ENCODE results near the gene PABPN1.

Gene PABPN1

DNA sequence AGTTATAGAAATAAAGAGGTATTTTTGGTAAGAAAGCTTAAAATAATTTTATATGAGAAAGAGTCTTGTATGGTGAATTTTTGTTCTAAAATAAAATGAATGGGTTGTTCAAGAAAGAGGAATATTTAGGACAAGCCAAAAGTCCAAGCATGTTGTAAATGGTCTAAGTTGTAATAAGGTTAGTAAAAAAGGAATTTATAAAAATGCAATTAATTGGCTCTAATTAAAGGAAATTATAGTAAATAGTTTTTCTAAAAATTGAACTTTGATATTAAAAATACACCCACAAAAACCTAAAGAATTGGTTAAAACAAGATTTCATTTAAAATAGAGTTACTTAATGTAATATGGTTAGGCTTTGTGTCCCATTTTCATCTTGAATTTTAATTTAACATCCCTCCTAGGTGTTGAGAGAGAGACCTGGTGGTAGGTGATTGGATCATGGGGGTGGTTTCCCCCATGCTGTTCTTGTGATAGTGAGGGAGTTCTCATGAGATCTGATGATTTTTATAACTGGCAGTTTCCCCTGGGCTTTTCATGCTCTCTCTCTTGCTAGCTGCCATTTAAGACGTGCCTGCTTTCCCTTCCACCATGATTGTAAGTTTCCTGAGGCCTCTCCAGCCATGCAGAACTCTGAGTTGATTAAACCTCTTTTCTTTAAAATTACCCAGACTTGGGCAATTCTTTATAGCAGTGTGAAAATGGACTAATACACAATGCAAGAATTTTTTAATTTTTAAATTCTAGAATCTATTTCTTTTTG is 18.4 kb downstream of the PABPN1 start:
- TF ChIP-seq TAF1 (IDR thresholded peaks at IDR 0.05; ENCODE audit: low read depth) (no peak), TCF12 (IDR thresholded peaks at IDR 0.05; ENCODE audit: low read depth) (no peak), RAD21 (IDR thresholded peaks at IDR 0.05; ENCODE audit: low read depth) (no peak), ZBTB7A (IDR thresholded peaks at IDR 0.05; ENCODE audit: low read depth) (no peak), YY1 (IDR thresholded peaks at IDR 0.05; ENCODE audit: low read depth) (no peak), TEAD4 (IDR thresholded peaks at IDR 0.05) (no peak), EP300 (IDR thresholded peaks at IDR 0.05; ENCODE audit: borderline replicate concordance) (no peak), CREB1 (IDR thresholded peaks at IDR 0.05; ENCODE audit: low read depth) (no peak), NFIC (IDR thresholded peaks at IDR 0.05) (no peak), CEBPB (IDR thresholded peaks at IDR 0.05) (no peak)
- TF ChIP-seq, protein P1, sequence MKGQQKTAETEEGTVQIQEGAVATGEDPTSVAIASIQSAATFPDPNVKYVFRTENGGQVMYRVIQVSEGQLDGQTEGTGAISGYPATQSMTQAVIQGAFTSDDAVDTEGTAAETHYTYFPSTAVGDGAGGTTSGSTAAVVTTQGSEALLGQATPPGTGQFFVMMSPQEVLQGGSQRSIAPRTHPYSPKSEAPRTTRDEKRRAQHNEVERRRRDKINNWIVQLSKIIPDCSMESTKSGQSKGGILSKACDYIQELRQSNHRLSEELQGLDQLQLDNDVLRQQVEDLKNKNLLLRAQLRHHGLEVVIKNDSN (IDR thresholded peaks at IDR 0.05), result no peak
- TF ChIP-seq, protein P2, sequence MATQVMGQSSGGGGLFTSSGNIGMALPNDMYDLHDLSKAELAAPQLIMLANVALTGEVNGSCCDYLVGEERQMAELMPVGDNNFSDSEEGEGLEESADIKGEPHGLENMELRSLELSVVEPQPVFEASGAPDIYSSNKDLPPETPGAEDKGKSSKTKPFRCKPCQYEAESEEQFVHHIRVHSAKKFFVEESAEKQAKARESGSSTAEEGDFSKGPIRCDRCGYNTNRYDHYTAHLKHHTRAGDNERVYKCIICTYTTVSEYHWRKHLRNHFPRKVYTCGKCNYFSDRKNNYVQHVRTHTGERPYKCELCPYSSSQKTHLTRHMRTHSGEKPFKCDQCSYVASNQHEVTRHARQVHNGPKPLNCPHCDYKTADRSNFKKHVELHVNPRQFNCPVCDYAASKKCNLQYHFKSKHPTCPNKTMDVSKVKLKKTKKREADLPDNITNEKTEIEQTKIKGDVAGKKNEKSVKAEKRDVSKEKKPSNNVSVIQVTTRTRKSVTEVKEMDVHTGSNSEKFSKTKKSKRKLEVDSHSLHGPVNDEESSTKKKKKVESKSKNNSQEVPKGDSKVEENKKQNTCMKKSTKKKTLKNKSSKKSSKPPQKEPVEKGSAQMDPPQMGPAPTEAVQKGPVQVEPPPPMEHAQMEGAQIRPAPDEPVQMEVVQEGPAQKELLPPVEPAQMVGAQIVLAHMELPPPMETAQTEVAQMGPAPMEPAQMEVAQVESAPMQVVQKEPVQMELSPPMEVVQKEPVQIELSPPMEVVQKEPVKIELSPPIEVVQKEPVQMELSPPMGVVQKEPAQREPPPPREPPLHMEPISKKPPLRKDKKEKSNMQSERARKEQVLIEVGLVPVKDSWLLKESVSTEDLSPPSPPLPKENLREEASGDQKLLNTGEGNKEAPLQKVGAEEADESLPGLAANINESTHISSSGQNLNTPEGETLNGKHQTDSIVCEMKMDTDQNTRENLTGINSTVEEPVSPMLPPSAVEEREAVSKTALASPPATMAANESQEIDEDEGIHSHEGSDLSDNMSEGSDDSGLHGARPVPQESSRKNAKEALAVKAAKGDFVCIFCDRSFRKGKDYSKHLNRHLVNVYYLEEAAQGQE (IDR thresholded peaks at IDR 0.05; ENCODE audit: low read depth), result no peak
- TF ChIP-seq, protein P3, sequence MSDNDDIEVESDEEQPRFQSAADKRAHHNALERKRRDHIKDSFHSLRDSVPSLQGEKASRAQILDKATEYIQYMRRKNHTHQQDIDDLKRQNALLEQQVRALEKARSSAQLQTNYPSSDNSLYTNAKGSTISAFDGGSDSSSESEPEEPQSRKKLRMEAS (IDR thresholded peaks at IDR 0.05), result no peak

DNA sequence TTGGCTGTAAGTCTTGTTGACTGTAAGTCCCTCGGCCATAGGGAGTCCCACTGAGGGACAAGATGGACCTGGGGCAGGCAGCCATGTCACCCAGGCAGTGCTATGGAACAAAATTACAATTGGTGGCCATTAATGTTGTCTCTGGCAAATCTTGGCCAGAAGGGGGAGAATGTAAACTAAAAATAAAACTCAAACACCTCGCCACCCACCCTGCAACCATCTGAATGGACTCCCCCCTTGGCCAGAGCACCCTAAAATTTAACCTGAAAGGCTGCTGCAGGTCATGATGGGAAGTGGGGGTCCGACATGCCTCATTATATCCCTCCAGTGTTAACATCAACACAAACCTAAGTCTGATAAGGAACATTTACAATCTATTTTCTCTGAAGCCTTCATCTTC is 23.2 kb downstream of the PABPN1 start:
- TF ChIP-seq, protein P1 (IDR thresholded peaks at IDR 0.05), result no peak
- TF ChIP-seq CEBPB (IDR thresholded peaks at IDR 0.05) (no peak), RAD21 (IDR thresholded peaks at IDR 0.05; ENCODE audit: low read depth) (no peak)

DNA sequence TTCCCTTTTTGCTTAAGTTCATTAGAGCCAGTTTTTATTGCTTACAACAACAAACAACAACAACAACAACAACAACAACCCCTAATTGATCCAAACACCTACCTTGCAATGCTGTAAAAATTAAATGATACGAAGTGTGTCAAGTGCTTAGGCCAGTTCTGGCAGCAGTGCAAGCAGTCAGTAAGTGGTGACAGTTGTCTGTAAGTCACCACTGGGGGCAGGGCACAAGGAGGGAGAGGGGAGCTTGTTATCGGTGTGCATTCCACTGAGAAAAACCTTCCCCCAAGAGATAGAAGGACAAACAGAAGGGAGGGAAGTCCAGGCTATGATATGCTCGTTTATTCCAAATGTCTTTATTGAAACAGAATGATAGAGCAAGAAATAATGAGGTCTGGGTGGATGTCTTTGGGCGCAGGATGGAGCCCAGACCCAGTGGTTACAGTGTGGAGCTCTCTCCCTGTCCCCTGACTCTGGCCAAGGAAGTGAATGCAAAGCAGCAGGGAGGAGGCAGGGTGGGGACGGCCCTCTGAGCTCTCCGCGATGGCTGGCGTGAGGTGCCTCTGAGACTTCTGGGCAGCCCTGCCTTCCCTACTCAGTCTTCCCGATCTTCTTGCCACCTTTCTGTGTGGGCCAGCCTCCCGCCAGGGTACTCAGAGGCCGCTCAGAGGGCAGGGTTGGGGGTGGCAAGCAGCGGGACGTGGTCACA is 24.9 kb downstream of the PABPN1 start:
- no peak for TF ChIP-seq TCF12 (IDR thresholded peaks at IDR 0.05; ENCODE audit: low read depth)
- TF ChIP-seq, protein P2 (IDR thresholded peaks at IDR 0.05; ENCODE audit: low read depth), result no peak
- TF ChIP-seq ZBTB7A (IDR thresholded peaks at IDR 0.05; ENCODE audit: low read depth), result no peak
- TF ChIP-seq TAF1 (IDR thresholded peaks at IDR 0.05; ENCODE audit: low read depth), result no peak
- TF ChIP-seq, protein P1 (IDR thresholded peaks at IDR 0.05), result no peak
- TF ChIP-seq NFIC (IDR thresholded peaks at IDR 0.05), result no peak
- no peak for TF ChIP-seq EGR1 (IDR thresholded peaks at IDR 0.05)
- no peak for TF ChIP-seq YY1 (IDR thresholded peaks at IDR 0.05; ENCODE audit: low read depth)
- no peak for TF ChIP-seq TEAD4 (IDR thresholded peaks at IDR 0.05)
- no peak for TF ChIP-seq CREB1 (IDR thresholded peaks at IDR 0.05; ENCODE audit: low read depth)
- no peak for TF ChIP-seq CEBPB (IDR thresholded peaks at IDR 0.05)
- TF ChIP-seq, protein P3 (IDR thresholded peaks at IDR 0.05), result no peak
- no peak for TF ChIP-seq RAD21 (IDR thresholded peaks at IDR 0.05; ENCODE audit: low read depth)
- no peak for TF ChIP-seq FOXM1 (IDR thresholded peaks at IDR 0.05; ENCODE audit: borderline replicate concordance, low read depth)
- no peak for TF ChIP-seq EP300 (IDR thresholded peaks at IDR 0.05; ENCODE audit: borderline replicate concordance)

DNA sequence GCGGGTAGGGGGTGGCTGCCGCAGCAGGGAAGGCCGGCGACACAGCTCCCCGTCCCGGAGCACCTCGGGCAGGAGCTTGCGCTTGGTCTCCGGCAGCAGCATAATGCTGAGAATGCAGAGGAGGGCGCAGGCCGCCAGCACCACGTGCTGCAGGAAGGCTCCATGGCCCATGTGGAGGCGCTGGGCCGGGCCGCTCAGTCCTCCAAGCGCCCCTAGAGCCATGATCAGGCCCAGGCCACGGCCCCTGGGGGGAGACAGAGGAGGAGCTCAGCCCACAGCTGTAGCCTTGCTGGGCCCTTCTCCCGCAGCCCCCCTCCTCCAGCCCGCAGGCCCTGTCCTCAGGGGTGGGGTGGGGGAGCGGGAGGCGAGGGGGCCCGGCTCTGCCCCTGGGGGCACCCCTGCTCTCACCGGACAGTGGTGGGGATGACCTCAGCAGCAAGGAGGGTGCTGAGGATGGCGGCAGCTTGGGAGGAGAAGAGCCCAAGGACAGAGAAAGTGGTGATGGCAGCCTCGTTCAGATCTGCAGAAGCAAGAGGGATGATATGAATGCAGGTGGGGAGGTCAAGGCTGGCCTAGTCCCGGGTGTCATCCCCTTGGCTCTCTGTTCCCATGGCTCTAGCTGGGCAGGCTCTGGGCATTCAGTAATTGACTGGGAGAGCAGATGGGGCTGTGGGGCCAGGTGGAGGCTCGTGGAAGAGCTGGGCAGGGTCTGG is 25.6 kb downstream of the PABPN1 start:
- TF ChIP-seq TCF12 (IDR thresholded peaks at IDR 0.05; ENCODE audit: low read depth), result no peak

Measured in Ishikawa (cell line).